Left forelimb (tissue), 1 donor: ENCODE data around the gene CORO2B.
"Not testable (repeated sequence)": the region's sequence is repeated elsewhere in the genome, so short reads cannot be mapped to it uniquely, and the experiment has no call there.

Experiments used
- DNase-seq: peaks from one replicate; pipeline ENCODE4 v3.0.0-alpha.2; 2018; ENCODE audit warnings: low spot score

Gene CORO2B

DNA sequence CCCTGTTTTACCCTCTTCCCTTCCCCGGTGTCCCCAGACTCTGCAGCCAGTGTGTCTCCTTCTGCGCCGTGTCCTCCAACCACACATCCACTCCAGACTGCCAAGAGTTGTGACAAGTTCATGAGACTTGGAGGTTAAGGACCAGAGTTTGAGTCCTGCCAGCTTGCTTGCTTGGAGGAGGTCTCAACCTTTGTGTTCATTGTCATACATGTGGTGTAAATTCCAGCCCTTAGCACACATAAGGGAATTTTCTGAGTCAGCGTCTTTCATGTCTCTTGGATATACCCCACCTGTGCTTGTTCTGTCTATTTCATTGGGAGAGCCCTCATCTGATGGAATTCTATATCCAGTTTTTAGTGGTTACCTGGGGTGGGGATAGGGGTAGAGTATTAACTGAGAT lies 13.3 kb downstream of the CORO2B start:
- DNase-seq: no peak

- no peak for DNase-seq
Observed at GRCh38 chr15:68592544-68592943, 13.8 kb downstream of the CORO2B start.

DNA sequence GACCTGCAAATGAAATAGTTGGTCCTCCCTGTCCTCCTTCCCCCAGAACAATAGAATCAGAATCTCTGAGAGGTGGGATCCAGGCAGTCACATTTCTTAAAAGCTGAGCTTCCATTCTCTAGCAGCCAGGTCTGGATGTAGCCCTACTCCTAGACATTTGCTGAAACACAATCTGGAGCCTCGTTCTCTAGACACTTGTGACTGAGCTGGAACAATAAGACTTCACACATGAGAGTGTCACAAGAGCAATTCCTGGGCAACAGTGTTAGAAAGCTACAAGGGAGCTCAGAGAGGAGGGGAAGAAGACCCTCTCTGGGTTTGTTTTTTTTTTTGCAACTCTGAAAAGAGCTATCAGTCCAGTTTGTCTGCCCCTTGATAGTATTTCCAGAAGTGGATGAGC lies 14.5 kb downstream of the CORO2B start:
- no peak for DNase-seq

GRCh38 chr15:68593828-68594532 lies 15.2 kb downstream of the CORO2B start:
- DNase-seq: no peak

GRCh38 chr15:68594533-68595259 lies 15.9 kb downstream of the CORO2B start:
- no peak for DNase-seq

DNA sequence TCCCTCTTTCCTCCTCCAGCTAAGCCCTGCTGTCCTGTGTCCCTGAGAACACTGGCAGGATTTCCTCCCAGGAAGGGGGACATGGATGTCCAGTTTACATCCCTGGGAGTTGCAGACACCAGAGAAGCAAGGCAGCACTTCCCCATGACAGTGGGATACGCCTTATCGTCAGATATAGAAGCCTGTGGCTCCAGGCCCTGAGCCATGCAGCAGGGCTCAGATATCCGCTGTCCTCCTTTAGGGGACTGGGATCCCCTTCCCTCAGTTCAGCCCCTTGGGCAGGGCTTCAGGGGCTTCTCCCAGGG lies 16.4 kb downstream of the CORO2B start:
- no peak for DNase-seq

DNA sequence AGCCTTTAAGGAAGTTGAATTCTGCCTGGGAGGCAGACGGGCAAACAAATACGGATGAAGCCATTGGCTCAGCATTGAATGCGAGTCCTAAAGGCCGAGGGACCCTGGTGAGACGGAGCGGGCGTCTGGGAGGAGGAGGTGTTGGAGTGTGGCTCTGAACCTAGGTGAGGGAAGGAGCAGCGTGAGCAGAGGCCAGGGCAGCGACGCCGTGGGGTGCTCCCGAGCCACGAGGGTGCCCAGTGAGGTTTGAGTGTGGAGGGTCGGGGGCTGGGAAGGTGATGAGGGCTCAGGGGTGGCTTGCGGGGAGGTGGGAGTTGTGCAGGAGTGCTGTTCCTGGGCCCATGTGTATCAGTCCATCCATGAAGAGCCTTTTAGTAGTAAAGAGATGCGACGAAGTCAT lies 17.0 kb downstream of the CORO2B start:
- no peak for DNase-seq

DNA sequence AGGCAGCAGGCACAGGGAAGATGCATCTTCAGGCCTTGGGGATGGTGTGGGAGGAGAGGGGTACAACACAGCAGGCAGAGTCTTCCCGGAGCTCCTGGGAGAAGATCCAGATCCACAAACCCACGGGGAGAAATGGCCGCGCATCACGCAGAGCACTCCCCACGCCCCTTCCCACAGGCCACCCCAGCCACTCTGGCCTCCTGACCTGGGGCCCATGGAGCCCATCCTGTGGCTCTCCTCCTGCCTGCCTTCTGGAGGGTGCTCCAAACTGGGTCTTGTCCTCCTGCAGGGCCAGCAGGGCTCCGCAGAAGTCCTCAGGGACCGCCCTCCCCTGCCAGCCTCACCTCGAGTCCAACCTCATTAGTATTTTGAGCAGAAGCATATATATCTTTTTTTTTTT lies 17.9 kb downstream of the CORO2B start:
- no peak for DNase-seq

GRCh38 chr15:68597581-68597980 lies 18.8 kb downstream of the CORO2B start:
- DNase-seq: no peak

- DNase-seq: no peak
Observed at GRCh38 chr15:68598171-68599152, 19.7 kb downstream of the CORO2B start.

GRCh38 chr15:68599153-68599545 lies 20.4 kb downstream of the CORO2B start:
- DNase-seq: no peak

- no peak for DNase-seq
Observed at GRCh38 chr15:68599560-68600071, 20.8 kb downstream of the CORO2B start.

- DNase-seq: no peak
Observed at GRCh38 chr15:68601206-68602197, 22.7 kb downstream of the CORO2B start.

- no peak for DNase-seq
Observed at GRCh38 chr15:68602459-68603215, 23.8 kb downstream of the CORO2B start.

DNA sequence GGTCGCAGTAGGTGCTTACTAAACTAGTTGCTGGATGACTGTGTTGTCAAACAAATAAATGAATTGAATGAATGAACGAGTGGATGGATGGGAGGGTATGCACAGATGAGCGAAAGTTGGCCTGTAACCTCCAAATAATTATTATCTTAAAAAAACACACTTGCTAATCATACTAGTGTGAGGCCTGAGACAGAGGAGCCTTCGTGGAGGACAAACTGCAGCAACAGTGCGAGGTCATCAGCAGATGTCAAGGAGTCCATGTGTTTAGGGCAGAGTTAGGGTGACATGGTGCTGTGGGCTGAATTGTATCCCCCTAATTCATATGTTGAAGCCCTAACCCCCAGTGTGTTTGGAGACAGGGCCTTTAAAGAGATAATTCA lies 24.4 kb downstream of the CORO2B start:
- no peak for DNase-seq

GRCh38 chr15:68603951-68604350 lies 25.2 kb downstream of the CORO2B start:
- no peak for DNase-seq

GRCh38 chr15:68604840-68605478 lies 26.2 kb downstream of the CORO2B start:
- DNase-seq: not testable (repeated sequence)

GRCh38 chr15:68606375-68606774 lies 27.6 kb downstream of the CORO2B start:
- DNase-seq: no peak

DNA sequence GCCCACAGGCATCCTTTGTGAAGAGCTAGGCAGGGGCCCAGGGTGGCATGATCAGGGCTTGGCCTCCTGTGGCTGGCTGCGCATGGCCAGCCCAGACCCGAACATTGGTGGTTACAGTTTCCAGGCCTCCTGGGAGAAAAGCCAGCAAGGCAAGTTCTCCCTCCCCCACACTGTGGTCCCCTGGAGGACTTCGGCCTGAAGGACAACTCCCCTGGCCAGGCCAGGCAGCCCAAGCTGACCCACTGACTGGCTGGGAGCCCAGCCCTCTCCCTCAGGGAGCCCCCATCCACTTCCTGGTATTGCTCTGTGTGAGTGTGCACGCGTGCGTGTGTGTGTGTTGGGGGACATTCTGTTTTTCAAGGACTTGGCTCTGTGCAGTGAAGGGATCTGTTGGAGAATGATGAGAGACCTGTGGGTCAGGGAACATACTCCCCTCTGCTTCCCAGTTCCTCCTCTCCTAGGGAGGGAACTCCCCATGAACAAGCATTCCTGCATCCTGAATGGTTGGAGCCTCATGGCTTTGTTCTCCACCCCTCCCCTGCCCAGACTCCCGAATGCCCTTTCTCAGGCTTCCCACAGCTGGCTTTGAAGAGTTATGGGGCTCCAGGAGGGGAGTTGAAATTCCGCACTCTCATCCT lies 29.5 kb downstream of the CORO2B start:
- DNase-seq: no peak

GRCh38 chr15:68608844-68609232 lies 30.0 kb downstream of the CORO2B start:
- no peak for DNase-seq
